ENCODE measurements around the gene MYBPC1.

The MYBPC1 gene

DNA sequence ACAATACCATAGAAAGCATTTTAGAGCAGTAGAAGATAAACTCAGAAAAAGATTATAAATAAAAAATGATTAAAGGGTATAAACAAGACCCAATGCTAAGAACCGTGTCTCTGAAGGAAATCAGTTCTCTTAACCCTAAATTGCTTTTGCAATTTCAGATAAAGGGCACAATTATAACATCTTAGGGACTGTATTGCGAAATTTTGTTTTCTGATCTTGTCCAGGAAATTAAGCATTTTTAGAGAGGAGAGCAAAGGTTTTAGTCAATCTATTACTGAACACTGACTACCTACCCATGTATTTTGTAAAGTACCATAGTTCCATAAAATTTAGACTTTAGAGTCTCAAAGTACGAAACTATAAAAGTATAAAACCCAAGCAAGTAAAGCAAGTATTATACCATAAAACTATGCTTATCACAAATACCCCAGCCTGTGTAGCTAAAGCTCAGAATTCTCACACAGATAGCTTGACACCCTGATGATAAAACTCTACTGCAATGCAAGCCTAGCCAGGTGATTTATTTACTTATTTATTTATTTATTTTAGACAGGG is 95.8 kb downstream of the MYBPC1 start:
- H3K4me3 ChIP-seq (replicated peaks; ENCODE audit: low read depth, low read length), result no peak overlapping the region
- no peak for DNase-seq (ENCODE audit: low read depth)
- TF ChIP-seq, protein P1, sequence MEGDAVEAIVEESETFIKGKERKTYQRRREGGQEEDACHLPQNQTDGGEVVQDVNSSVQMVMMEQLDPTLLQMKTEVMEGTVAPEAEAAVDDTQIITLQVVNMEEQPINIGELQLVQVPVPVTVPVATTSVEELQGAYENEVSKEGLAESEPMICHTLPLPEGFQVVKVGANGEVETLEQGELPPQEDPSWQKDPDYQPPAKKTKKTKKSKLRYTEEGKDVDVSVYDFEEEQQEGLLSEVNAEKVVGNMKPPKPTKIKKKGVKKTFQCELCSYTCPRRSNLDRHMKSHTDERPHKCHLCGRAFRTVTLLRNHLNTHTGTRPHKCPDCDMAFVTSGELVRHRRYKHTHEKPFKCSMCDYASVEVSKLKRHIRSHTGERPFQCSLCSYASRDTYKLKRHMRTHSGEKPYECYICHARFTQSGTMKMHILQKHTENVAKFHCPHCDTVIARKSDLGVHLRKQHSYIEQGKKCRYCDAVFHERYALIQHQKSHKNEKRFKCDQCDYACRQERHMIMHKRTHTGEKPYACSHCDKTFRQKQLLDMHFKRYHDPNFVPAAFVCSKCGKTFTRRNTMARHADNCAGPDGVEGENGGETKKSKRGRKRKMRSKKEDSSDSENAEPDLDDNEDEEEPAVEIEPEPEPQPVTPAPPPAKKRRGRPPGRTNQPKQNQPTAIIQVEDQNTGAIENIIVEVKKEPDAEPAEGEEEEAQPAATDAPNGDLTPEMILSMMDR (IDR thresholded peaks at IDR 0.05; ENCODE audit: low read length, missing control alignments), result no peak

DNA sequence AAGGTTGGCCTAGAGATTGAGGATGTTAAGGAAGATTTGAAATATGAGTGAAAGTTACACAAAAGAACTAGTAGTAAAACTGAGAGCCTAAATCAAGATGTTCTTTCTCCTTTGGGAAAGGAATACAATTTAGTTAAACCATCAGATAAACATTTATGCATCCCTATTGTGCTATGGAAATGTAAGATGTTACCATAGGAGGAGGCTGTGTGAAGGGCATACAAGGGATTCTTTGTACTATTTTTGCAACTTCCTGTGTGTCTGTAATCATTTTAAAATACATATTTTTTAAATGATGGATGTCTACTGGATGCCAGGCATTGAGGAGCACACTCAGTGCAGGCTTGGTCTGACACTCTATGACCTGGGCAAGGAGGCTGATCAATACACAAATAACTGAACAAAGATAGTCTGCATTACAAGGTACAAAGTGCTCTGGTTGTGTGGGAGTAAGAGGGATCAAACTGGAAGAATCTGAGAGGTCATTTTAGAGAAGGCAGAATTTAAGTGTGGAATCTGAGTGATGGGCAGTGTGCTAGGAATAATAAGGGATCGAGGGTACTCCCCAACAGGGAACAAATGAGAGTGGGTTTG is 96.8 kb downstream of the MYBPC1 start:
- no peak for DNase-seq (ENCODE audit: low read depth)
- TF ChIP-seq, protein P1 (IDR thresholded peaks at IDR 0.05; ENCODE audit: low read length, missing control alignments), result no peak
- no peak overlapping the region for H3K4me3 ChIP-seq (replicated peaks; ENCODE audit: low read depth, low read length)

DNA sequence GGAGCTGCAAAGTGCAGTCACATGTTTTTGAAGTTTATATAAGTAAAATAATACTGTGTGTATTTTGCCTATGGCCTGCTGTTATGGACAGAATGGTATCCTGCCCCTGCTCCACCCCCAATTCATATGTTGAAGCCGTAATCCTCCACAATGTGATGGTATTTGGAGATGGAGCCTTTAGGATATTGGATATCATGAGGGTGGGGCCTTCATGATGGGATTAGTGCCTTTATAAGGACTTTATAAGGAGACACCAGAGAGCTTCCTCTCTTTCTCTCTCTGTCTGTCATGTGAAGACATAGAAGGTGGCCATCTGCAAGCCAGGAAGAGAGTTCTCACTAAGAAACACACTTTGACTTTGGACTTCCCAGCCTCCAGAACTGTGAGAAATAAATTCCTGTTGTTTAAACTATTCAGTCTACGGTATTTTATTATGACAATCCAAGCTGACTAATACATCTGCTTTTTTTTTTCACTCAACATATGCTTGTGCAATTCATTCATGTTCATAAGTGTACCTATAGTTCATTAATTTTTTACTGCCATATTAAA is 99.6 kb downstream of the MYBPC1 start:
- no peak overlapping the region for H3K4me3 ChIP-seq (replicated peaks; ENCODE audit: low read depth, low read length)
- TF ChIP-seq, protein P1 (IDR thresholded peaks at IDR 0.05; ENCODE audit: low read length, missing control alignments), result no peak
- DNase-seq (ENCODE audit: low read depth), result no peak

DNA sequence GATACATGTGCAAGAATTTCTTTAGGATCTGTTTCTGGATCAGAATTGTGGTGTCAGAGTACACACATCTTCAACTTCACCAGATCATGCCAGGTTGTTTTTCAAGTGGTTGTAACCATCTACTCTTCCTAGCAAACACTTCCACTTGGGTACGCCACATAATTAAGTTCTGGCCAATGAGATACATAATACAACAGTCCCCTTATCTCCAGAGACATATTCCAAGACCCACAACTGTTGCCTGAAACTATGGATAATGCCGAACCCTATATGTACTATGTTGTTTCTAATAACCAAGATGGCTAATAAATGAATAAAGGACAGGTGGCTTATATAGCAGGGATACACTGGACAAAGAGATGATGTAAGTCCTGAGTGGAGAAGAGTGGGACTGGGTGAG is 100.2 kb downstream of the MYBPC1 start:
- no peak overlapping the region for H3K4me3 ChIP-seq (replicated peaks; ENCODE audit: low read depth, low read length)
- TF ChIP-seq, protein P1 (IDR thresholded peaks at IDR 0.05; ENCODE audit: low read length, missing control alignments), result no peak
- no peak for DNase-seq (ENCODE audit: low read depth)

DNA sequence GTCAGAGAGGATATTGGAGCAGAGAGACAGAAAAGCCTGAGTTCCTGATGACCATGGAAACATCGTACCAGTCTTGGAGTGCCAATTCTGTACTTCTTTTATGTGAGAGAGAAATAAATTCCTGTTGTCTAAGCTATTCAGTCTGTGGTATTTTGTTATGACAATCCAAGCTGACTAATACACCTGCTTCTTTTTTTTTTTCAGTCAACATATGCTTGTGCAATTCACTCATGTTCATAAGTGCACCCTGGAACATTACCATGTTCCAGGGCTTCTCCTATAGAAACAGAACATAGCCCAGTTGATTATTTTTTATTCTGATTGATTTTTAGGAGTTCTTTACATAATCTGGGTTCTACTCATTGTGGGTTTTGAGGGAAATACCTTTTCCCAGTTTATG is 100.9 kb downstream of the MYBPC1 start:
- TF ChIP-seq, protein P1 (IDR thresholded peaks at IDR 0.05; ENCODE audit: low read length, missing control alignments), result no peak
- no peak for DNase-seq (ENCODE audit: low read depth)
- no peak overlapping the region for H3K4me3 ChIP-seq (replicated peaks; ENCODE audit: low read depth, low read length)

DNA sequence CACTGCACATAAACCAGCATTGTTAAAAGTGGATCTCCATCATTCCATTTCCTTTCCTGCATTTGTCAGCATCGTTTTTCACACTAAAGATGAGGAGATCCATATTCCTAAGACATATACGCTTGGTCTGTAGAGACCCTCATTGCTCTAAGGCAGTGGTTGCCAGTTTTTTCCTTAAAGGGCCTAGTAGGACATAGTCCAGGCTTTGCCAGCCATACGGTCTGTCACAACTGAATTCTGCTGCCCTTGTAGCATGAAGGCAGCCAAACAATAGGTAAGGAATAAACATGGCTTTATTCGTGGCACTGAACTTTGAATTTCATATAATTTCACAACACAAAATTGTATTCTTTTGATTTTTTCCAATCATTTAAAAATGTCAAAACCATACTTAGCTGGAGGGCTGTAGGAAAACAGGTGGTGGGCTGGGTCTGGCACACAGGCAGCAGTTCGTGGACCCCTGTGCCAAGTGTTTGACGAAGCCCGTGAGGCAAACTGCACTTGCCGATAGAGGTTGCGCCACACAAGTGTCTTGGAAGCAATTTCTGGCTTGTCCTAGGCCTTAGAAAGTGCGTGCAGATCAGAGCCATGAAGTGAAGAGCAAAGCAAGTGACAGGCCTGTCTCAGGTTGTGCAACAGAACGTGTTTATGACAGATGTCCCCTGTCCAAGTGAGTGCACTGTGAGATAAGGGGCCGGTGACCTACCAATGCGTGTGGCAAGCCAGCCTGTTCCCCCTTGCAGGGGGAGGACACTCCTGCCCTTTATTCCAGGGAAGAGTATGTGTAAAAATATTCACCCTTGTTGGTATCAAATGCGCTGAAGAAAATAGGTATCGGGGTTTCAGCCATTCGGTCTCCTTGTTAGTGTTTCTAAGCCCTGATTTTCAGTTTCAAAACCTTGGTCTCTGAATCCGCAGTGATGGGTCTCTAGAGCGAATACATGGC is 101.8 kb downstream of the MYBPC1 start:
- TF ChIP-seq, protein P1 (IDR thresholded peaks at IDR 0.05; ENCODE audit: low read length, missing control alignments), result no peak
- DNase-seq (ENCODE audit: low read depth), result peak; percentile 18
- peak overlapping the region; percentile 79 for H3K4me3 ChIP-seq (replicated peaks; ENCODE audit: low read depth, low read length)

Data from fibroblast of pulmonary artery (primary cell).